CMK (cell line): ENCODE measurements around the gene GSE1.

Experiments
- DNase-seq: peaks from one replicate; pipeline ENCODE4 v3.0.0-alpha.2; 2010; ENCODE audit warnings: low read depth

The GSE1 gene

DNA sequence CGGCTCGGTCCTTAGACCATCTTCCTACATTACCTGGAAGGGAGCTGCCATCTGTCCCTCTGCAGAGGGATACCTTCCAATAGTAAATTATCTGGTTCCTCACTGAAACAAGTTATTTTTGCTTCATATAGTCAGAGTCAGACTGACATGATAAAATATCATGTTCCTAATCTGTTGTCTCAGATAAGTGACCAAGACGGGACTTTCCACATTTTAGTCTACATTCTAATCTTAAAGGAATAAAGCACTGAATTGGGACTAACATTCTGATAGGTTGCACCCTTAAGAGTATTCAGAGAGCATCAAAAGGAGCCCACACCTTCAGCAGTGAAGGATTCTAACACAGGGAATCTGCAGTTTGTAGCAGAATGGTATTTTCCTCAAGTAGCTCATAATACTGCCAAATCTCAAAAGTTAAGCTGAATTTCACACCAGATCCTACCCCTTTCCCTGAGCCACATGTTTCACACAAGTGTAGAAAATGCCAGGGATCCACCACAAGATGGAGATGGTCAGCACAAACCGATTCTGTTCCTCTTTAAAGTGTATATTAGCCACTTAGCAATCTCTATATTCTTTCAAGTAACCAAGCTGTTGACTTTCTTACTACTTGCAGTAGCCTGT is 62.2 kb downstream of the GSE1 start:
- no peak for DNase-seq

- DNase-seq: no peak
Observed at GRCh38 chr16:85676466-85676865, 63.3 kb downstream of the GSE1 start.

DNA sequence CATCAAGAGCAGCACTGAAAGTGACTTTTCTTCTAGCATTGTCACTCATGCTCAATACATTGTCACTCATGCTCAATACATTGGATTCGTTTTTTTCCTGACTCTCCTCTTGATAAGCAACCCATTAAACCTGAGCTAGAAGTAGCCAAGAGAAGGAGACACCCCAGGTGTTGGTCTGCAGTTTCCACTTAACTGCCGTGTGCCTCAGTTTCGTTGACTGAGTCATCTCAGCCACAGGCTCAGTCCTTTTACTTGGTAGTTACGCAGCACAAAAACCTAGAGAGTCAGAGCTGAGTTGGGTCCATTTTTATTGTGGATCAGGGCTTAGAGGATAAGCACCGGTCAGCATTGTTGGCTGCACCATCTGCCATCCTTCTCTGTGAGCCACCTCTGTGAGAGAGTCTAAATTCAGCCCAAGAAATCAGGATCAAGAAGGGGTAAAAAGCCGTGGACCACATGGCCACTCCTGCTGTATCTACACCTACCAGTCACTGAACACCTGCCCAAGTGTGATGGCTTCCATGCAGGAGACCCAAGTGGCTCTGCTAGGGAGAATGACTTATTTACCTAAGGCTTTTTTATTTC is 64.4 kb downstream of the GSE1 start:
- no peak for DNase-seq

GRCh38 chr16:85678016-85678415 is 64.9 kb downstream of the GSE1 start:
- DNase-seq: no peak

DNA sequence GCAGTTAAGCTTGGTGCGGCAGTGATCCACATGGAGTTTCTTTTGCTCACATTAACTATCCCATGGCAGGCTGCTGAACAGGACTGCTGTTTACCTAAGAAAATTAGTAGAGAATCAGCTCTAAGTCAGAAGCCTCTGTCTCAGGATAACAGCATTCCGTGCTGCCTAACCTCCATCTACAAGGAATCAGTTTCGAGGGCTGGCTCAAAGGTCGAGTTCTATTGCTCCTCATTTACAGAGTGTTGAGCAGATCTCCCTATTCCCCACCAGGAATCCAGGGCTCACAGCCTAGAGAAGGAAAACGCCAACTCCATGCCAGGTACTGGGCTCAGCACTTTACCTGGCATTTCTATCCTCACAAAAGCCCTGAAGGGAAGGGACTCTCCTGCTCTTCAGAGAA is 65.7 kb downstream of the GSE1 start:
- DNase-seq: no peak

DNA sequence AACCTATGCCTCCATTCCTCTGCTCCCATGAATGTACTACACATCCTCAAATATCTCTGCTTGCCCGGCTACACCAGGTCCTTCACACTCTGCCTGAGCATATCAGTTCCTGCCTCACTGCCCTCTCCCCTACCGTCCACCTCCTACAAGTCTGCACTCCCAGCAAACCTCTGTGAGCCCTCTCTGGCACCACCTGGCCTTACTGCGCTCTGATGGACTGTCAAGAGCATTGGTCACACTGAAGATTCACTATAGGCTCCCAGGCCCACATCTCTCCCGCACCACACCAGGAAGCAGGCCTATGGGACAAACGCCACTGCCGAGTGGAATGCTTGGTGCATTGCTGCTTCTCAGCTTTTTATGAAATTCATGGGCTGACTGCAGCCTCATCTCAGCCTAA is 66.7 kb downstream of the GSE1 start:
- no peak for DNase-seq

DNA sequence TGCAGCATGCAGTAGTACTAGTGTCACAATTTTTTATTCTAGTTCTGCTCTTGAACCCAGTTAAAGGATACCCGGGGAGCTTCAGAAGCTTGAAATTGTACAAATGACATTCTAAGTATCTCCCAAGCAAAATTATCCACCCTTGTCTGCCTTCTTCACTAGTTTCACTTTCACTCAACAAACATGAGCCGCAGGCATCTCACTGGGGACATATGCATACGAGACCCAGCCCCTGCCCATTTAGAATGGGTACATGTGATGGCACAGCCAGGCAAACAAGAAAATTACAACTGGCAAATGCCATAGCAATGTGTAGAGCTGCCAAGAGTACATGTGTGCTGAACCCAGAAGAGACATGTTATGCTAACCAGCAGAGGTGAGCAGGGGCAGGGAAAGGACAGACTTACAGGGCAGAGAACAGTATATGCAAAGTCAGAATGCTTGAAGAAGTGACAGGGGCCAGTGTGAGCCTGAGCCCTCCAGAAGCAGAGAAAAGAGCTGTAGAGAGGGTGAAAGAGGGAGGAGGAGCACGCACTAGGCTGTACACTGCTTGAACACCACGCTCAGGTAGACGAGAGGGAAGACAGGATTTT is 67.3 kb downstream of the GSE1 start:
- no peak for DNase-seq

DNA sequence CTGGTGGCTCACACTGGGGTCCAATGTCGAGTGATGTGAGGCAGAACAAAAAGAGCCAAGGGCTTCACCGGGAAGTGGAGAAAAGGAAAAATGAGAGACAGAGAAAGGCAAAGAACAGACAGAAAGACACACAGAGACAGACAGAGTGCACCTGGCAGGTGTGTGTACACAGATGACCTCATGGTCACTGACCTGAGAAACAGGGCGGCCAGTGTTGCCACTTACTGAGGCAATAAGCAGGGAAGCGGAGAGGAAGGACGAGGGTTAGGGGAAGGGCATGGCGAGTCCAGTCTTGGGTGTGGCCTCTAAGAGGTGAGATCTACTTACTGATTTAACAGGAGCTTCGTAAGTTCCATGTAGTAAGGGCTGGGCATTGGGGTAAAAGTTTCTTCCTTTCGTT is 68.1 kb downstream of the GSE1 start:
- DNase-seq: no peak

- DNase-seq: no peak
Observed at GRCh38 chr16:85682516-85682915, 69.4 kb downstream of the GSE1 start.

DNA sequence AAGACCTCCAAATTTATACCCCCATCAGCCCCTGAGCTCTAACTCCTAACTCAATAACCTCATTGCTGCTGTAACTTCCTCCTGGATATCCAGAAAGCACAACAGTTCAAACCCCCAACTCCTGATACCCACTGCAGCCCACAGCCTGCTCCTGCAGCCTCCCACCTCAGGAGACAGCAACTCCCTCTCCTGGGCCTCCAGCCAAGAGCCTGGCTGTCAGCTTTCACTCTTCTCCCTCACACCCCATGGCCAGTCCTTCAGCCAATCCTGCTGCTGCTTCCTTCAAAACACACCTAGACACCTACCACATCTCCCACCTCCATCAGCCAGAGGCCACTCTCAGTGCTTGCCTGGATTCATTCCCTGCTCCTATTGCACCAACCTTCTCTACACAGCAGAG is 70.2 kb downstream of the GSE1 start:
- no peak for DNase-seq

DNA sequence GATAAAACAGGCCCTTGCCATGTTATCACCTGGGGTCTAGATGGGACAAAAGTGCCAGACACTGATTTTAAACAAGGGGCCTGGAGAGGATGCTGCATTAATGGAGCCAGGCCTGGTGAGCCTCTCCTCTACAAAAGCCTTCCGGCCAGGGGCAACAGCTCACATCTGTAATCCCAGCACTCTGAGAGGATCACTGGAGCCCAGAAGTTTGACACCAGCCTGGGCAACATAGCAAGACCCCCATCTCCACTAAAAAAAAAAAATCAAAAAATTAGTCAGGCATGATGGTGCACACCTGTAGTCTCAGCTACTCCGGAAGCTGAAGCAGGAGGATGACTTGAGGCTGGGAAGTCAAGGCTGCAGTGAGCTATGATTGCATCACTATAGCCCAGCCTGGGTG is 72.1 kb downstream of the GSE1 start:
- no peak for DNase-seq

DNA sequence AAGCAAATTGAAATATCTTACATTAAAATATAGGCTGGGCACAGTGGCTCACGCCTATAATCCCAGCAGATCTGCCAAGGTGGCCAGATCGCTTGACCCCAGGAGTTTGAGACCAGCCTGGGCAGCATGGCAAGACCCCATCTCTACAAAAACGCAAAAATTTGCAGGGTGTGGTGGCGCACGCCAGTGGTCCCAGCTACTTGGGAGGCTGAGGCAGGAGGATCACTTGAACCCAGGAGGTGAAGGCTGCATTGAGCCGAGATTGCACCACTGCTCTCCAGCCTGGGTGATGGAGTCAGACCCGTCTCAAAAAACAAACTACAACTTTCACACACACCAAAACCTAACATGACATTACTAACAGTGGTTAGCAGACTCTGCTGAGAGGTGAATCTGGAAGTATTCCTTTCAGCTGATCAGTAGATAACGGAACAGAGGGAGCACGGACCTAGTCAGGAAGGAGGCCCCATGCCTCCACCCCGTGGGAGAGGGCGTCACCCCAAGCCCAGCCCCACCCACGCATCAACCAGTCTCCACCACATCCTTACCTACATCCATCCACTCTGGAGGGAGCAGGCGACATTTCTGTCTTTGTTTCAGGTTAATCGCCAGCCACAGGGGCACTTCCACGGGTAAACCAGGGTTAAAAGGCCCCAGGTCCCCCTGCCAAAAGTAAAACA is 73.9 kb downstream of the GSE1 start:
- DNase-seq: no peak

- no peak for DNase-seq
Observed at GRCh38 chr16:85687651-85688471, 74.7 kb downstream of the GSE1 start.

DNA sequence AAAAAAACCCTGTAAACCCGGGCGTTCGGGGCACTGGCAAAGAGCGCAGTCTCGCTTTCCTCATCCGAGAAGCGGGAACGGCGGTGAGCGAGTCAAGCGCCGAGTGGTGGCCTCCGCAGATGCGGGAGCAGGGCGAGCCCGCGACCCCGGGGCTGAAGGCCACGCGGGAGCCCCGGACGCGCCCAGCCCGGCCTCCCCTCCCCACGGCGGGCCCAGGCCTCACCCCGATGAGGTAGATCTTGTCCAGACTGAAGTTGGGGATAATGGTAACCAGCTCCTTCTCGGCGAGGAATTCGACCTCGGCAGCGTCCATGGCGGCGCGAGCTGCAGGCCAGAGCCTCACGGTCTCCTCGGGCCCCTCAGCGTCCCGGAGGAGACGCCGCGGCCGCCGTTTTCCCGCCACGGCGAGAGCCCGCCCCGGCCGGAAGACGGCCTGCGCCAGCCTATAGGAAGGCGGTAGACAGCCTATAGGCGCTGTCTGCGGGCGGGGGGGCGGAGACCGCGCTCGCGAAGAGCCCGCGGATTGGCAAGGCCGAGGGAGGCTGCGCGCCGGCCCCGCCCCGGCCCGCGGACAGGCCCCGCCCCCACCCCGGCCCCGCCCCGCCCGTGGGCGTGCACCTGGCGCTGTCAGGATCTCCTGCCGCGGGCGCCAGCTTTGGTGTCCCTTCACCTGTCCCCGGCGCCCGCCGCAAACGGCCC is 75.6 kb downstream of the GSE1 start, which contains the start of gene GINS2:
Gene GINS2 (minus strand): TSS at position 369 of the 699 bp plus-strand sequence. CDS start 56 bp downstream, at position 313.
- peak; percentile 62 for DNase-seq

GRCh38 chr16:85689285-85689949 is 76.3 kb downstream of the GSE1 start:
- no peak for DNase-seq

DNA sequence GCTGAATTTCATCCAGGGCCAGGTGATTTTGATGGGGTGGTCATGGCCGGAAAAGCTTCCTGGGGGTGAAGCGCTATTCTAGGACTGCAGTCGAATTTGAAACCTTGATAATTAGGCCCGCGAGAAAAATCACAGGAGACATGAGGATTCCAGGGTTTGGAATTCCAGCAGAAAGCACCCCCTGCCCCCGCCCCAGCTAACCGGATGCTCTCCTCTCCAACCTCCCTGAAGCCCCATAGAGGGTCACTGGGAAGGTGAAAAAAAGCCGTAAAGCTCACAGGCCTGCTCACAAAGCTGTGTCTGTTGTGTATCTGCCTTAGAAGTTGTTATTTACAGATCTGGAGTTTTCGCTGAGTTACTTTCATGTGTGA is 76.8 kb downstream of the GSE1 start:
- DNase-seq: no peak

DNA sequence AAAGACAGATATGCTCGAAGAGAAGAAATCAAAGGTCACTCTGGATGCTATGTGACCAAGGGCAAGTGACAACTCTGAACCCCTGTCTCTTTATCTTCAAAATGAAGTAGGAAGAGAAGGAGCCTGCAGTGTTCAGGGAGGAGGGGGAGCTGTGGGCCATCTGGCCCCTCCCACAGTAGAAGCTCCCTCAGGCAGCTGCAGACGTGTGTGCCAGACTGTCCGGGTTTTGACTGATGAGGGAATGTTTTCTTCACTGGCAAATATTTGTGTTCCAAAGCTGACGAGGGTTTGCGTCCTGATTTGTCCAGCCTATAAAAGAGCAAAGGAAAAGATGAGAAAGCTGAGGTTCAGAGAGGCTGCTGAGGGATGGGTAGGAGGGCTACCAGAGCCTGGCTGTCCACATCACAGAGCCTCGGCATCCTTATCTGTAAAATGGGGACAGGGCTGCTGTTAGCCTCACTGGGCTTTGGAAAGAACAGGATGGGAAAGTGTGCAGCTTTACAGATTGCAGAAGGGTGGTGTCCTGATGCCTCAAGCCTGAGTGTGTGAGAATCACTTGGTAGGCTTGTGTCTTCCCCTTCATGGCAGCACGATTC is 77.4 kb downstream of the GSE1 start:
- no peak for DNase-seq

DNA sequence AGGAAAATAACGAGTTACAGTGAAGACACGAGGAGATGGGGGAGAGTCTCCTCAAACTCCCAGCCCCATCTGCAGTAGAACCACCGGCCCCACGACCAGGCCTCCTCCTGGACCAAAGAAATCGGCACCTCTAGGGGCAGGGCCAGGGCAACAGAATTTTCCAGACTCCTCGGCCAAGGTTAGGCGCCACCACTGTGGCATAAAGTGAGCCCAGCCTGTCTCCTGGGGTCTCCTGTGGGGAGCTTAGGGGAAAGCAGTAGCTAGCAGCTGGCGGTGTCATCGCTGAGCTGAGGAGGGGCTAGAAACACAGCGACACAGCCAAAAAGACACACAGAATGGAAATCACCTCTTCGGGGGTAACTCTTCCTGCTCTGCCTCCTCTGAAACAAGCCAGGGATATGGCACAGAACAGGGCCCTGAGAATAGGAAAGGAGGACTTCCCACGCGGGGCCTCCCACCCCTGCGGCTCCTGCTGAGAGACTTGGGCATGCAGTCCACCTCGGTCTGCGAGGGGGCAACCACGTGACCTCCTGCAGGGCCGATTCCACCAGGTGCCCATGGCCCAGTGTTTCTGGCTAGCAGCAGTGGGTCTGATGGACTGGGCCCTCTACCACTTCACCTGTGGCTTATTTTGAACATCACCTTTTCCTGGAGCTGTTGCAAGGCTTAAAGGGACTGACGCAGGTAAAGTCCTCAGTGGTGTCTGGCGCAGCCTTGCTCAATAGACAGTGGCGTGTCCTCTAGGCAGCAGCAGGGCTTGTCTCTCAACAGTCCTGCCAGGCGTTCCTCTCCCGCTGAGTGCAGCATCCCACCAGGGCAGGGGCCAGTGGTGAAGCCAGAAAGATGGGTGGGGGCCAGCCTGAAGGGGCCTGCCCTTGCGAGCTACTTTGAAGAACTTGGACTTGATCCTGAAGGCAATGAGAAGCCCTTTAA is 82.3 kb downstream of the GSE1 start:
- no peak for DNase-seq

GRCh38 chr16:85696781-85697180 is 83.7 kb downstream of the GSE1 start:
- no peak for DNase-seq

- no peak for DNase-seq
Observed at GRCh38 chr16:85697431-85697830, 84.3 kb downstream of the GSE1 start.
